ENCODE data around the gene CBX6.

The CBX6 gene

GRCh38 chr22:38830845-38831108 lies 41.2 kb downstream of the CBX6 start:
- Histone ChIP-seq H3K36me3 (ENCODE audit: control insufficient read depth, insufficient read depth, low read length) (no peaks in the 10 kb centered on the region), H3K27me3 (ENCODE audit: control insufficient read depth, insufficient read depth, low read length) (peaks cover 4% of the 10 kb centered on the region), H3K4me3 (ENCODE audit: low read length) (no peak overlapping the region), H3K9ac (ENCODE audit: low read length) (no peak overlapping the region), H3K4me1 (ENCODE audit: control insufficient read depth, insufficient read depth, low read length) (no peaks in the 10 kb centered on the region), H3K9me3 (ENCODE audit: control insufficient read depth, low read length) (no peaks in the 10 kb centered on the region)

GRCh38 chr22:38830026-38830844 lies 41.8 kb downstream of the CBX6 start:
- peaks cover 2% of the 10 kb centered on the region for H3K27me3 ChIP-seq (ENCODE audit: control insufficient read depth, insufficient read depth, low read length)
- H3K9ac ChIP-seq (ENCODE audit: low read length) = no peak overlapping the region
- H3K9me3 ChIP-seq (ENCODE audit: control insufficient read depth, low read length) = no peaks in the 10 kb centered on the region
- H3K36me3 ChIP-seq (ENCODE audit: control insufficient read depth, insufficient read depth, low read length) = no peaks in the 10 kb centered on the region
- no peaks in the 10 kb centered on the region for H3K4me1 ChIP-seq (ENCODE audit: control insufficient read depth, insufficient read depth, low read length)
- no peak overlapping the region for H3K4me3 ChIP-seq (ENCODE audit: low read length)

DNA sequence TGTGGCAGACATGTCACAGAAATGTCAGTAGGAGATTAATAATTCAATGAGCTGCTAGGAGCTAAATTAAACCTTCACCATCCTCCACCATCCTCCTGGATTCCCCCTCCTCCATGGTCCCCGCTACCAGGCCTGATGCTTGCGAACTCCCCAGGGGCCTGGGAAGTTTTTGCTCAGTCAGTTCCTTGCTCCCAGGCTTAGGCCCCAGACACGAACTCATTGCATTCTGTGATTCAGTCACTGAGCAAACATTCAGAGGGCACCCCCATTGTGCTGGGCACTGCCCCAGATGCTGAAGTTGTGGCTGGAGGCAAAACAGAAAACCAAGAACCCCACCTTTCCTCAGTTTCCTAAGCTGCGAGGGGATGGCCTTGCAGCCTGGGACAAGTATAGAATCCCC lies 42.5 kb downstream of the CBX6 start:
- Histone ChIP-seq H3K4me1 (ENCODE audit: control insufficient read depth, insufficient read depth, low read length) (no peaks in the 10 kb centered on the region), H3K4me3 (ENCODE audit: low read length) (no peak overlapping the region), H3K9ac (ENCODE audit: low read length) (no peak overlapping the region), H3K9me3 (ENCODE audit: control insufficient read depth, low read length) (no peaks in the 10 kb centered on the region), H3K27me3 (ENCODE audit: control insufficient read depth, insufficient read depth, low read length) (no peaks in the 10 kb centered on the region), H3K36me3 (ENCODE audit: control insufficient read depth, insufficient read depth, low read length) (no peaks in the 10 kb centered on the region)

DNA sequence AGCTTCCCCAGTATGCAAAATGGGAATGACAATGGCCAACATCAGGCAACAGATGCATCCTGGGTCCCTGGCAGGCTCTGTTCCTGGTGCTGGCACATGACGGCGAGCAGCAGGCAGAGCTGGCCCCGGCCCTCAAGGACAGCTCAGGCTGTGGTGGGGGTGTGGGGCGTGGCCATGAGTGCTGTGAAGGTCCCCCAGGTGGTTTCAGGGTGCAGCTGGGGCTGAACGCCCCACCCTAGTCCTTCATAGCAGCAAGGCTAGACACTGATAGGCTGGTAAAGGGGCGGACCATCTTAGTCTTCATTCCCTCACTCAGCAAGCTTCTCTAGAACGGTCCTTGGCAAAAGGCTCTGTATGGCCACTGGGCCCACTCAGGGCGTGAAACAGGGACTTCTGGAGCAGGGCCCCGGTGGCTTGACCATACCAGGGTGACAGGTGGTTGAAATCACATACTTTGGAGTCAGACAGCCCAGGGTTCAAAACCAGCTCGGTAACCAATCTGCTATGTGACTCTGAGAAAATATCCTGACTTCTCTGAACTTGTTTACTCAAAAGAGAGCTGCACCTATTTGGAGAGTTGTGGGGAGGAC lies 43.3 kb downstream of the CBX6 start:
- H3K27me3 ChIP-seq (ENCODE audit: control insufficient read depth, insufficient read depth, low read length) = no peaks in the 10 kb centered on the region
- no peaks in the 10 kb centered on the region for H3K9me3 ChIP-seq (ENCODE audit: control insufficient read depth, low read length)
- H3K36me3 ChIP-seq (ENCODE audit: control insufficient read depth, insufficient read depth, low read length) = no peaks in the 10 kb centered on the region
- H3K4me3 ChIP-seq (ENCODE audit: low read length) = no peak overlapping the region
- no peak overlapping the region for H3K9ac ChIP-seq (ENCODE audit: low read length)
- no peaks in the 10 kb centered on the region for H3K4me1 ChIP-seq (ENCODE audit: control insufficient read depth, insufficient read depth, low read length)

DNA sequence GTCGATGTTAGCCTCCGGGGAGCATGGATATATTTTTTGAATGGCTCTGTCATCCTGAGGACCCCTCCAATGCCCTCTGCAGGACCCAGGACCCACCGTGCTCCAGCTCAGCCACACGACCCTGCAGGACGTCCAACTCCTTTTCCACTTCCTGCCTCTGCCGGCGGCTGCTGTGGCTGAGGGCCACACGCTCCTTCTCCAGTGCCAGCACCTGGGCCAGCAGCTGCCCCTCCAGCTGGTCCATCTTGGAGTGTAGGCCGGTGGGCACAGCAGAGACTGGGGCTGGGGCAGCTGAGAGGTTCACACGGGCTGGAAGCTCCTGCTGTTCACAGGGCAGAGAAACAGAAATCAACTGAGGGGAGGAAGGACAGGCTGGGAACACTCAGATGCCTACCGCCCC lies 43.8 kb downstream of the CBX6 start:
- Histone ChIP-seq H3K4me1 (ENCODE audit: control insufficient read depth, insufficient read depth, low read length) (no peaks in the 10 kb centered on the region), H3K27me3 (ENCODE audit: control insufficient read depth, insufficient read depth, low read length) (no peaks in the 10 kb centered on the region), H3K4me3 (ENCODE audit: low read length) (no peak overlapping the region), H3K9me3 (ENCODE audit: control insufficient read depth, low read length) (no peaks in the 10 kb centered on the region), H3K36me3 (ENCODE audit: control insufficient read depth, insufficient read depth, low read length) (no peaks in the 10 kb centered on the region), H3K9ac (ENCODE audit: low read length) (no peak overlapping the region)

GRCh38 chr22:38827510-38827909 lies 44.5 kb downstream of the CBX6 start:
- Histone ChIP-seq H3K27me3 (ENCODE audit: control insufficient read depth, insufficient read depth, low read length) (no peaks in the 10 kb centered on the region), H3K9me3 (ENCODE audit: control insufficient read depth, low read length) (no peaks in the 10 kb centered on the region), H3K4me3 (ENCODE audit: low read length) (no peak overlapping the region), H3K36me3 (ENCODE audit: control insufficient read depth, insufficient read depth, low read length) (no peaks in the 10 kb centered on the region), H3K9ac (ENCODE audit: low read length) (no peak overlapping the region), H3K4me1 (ENCODE audit: control insufficient read depth, insufficient read depth, low read length) (no peaks in the 10 kb centered on the region)

DNA sequence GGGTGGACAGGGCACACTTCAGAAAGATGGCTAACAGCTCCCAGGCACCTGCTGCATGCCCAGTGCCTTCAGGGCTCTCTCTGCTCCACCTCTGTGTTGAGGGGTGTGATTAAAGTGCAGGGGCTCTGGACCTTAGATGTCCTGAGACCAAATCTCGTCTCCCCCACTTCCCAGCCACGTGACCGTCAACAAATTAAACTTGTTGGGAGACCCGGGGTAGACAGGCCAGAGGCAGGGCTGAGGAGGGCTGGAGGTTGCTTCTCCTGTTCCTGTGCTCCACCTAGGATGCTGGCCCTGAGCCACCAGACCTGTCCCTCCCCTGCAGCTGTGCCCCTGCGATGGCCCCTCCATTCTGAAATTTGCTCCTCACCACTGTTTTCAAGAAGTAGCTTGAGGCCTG lies 45.2 kb downstream of the CBX6 start:
- Histone ChIP-seq H3K4me1 (ENCODE audit: control insufficient read depth, insufficient read depth, low read length) (no peaks in the 10 kb centered on the region), H3K9ac (ENCODE audit: low read length) (no peak overlapping the region), H3K27me3 (ENCODE audit: control insufficient read depth, insufficient read depth, low read length) (no peaks in the 10 kb centered on the region), H3K36me3 (ENCODE audit: control insufficient read depth, insufficient read depth, low read length) (no peaks in the 10 kb centered on the region), H3K4me3 (ENCODE audit: low read length) (no peak overlapping the region), H3K9me3 (ENCODE audit: control insufficient read depth, low read length) (no peaks in the 10 kb centered on the region)

- H3K4me1 ChIP-seq (ENCODE audit: control insufficient read depth, insufficient read depth, low read length) = no peaks in the 10 kb centered on the region
- H3K27me3 ChIP-seq (ENCODE audit: control insufficient read depth, insufficient read depth, low read length) = no peaks in the 10 kb centered on the region
- H3K9me3 ChIP-seq (ENCODE audit: control insufficient read depth, low read length) = no peaks in the 10 kb centered on the region
- H3K9ac ChIP-seq (ENCODE audit: low read length) = no peak overlapping the region
- no peaks in the 10 kb centered on the region for H3K36me3 ChIP-seq (ENCODE audit: control insufficient read depth, insufficient read depth, low read length)
- no peak overlapping the region for H3K4me3 ChIP-seq (ENCODE audit: low read length)
These were observed 45.6 kb downstream of the CBX6 start for GRCh38 chr22:38826386-38826785.

DNA sequence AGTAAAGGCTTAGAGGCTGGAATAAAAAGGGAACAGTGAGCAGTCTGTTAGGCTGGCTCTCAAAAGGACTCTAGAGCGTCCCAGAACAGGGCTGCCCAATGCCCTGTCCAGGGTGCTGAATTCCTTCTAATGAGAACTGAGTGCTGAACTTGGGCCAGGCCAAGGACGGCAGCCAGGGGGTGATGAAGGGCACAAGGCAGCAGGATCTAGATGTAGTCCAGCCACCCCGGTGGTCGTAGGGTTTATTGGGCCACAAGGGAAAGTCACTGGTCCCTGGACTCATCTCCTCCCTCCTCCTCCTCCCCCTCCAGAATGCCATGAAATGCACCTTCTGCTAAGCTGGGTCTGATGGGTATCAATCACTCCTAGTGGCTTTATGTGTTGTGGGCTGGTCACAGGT lies 47.4 kb downstream of the CBX6 start:
- H3K4me1 ChIP-seq (ENCODE audit: control insufficient read depth, insufficient read depth, low read length) = no peaks in the 10 kb centered on the region
- H3K4me3 ChIP-seq (ENCODE audit: low read length) = no peak overlapping the region
- H3K27me3 ChIP-seq (ENCODE audit: control insufficient read depth, insufficient read depth, low read length) = no peaks in the 10 kb centered on the region
- no peaks in the 10 kb centered on the region for H3K9me3 ChIP-seq (ENCODE audit: control insufficient read depth, low read length)
- no peaks in the 10 kb centered on the region for H3K36me3 ChIP-seq (ENCODE audit: control insufficient read depth, insufficient read depth, low read length)
- H3K9ac ChIP-seq (ENCODE audit: low read length) = no peak overlapping the region

DNA sequence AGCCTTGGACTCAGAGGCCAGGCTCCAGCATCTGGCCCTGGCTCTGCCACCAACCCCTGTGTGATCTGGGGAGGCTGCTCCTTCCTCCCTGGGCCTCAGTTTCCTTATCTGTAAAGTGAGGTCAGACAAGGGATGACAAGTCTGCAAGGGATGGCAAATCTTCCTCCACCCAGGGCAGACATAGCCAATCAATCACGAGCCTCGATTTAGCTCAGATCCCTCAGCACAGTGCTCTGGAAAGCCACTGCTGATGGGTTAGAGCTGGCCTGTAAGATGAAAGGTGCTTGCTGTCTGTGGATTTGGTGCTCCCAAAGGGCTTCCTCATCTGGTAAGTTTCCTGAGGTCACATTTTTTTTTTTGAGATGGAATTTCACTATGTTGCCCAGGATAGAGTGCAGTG lies 48.4 kb downstream of the CBX6 start:
- H3K4me1 ChIP-seq (ENCODE audit: control insufficient read depth, insufficient read depth, low read length) = no peaks in the 10 kb centered on the region
- H3K9ac ChIP-seq (ENCODE audit: low read length) = no peak overlapping the region
- H3K27me3 ChIP-seq (ENCODE audit: control insufficient read depth, insufficient read depth, low read length) = no peaks in the 10 kb centered on the region
- H3K4me3 ChIP-seq (ENCODE audit: low read length) = no peak overlapping the region
- H3K9me3 ChIP-seq (ENCODE audit: control insufficient read depth, low read length) = no peaks in the 10 kb centered on the region
- H3K36me3 ChIP-seq (ENCODE audit: control insufficient read depth, insufficient read depth, low read length) = no peaks in the 10 kb centered on the region

DNA sequence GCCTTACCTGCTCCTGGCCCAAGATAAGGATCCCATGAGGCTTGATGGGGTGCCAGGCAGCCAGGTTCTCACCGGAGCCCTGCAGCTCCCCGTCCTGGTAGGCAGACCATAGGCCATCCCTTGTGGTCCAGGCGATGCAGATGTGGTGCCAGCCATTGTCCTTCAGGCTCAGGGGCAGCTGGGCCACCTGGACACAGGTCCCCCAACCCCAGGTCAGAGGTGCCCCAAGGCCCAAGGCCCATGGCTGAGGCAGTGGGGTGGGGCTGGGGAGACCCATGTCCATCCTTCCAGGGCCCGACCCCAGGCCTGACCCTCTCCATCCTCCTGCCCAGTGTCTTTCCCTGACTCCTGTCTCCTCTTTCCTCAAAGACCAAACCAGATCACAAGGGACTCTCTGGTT lies 48.9 kb downstream of the CBX6 start:
- Histone ChIP-seq H3K36me3 (ENCODE audit: control insufficient read depth, insufficient read depth, low read length) (no peaks in the 10 kb centered on the region), H3K4me1 (ENCODE audit: control insufficient read depth, insufficient read depth, low read length) (no peaks in the 10 kb centered on the region), H3K27me3 (ENCODE audit: control insufficient read depth, insufficient read depth, low read length) (no peaks in the 10 kb centered on the region), H3K9ac (ENCODE audit: low read length) (no peak overlapping the region), H3K4me3 (ENCODE audit: low read length) (no peak overlapping the region), H3K9me3 (ENCODE audit: control insufficient read depth, low read length) (no peaks in the 10 kb centered on the region)

GRCh38 chr22:38820020-38820419 lies 52.0 kb downstream of the CBX6 start:
- Histone ChIP-seq H3K4me1 (ENCODE audit: control insufficient read depth, insufficient read depth, low read length) (no peaks in the 10 kb centered on the region), H3K4me3 (ENCODE audit: low read length) (no peak overlapping the region), H3K9me3 (ENCODE audit: control insufficient read depth, low read length) (no peaks in the 10 kb centered on the region), H3K36me3 (ENCODE audit: control insufficient read depth, insufficient read depth, low read length) (no peaks in the 10 kb centered on the region), H3K9ac (ENCODE audit: low read length) (no peak overlapping the region), H3K27me3 (ENCODE audit: control insufficient read depth, insufficient read depth, low read length) (no peaks in the 10 kb centered on the region)
